GM23338 (cell line): ENCODE measurements around the gene THRB. TPM values are rescaled to one million over a fixed set of nuclear protein-coding genes. Genes with fewer than 3 reads are reported as not detected.
"Not testable (repeated sequence)": the region's sequence is repeated elsewhere in the genome, so short reads cannot be mapped to it uniquely, and the experiment has no call there.

Experiments used
- ATAC-seq: fragments of 200-7000 bp; cut with Tn5 transposase; 3 replicates; pipeline ENCODE4 v1.9.1; 2020
- DNase-seq: peaks from one replicate; pipeline ENCODE4 v3.0.0-alpha.2; 2015; ENCODE audit warnings: low spot score
- H2AFZ ChIP-seq: fragments of 200-600 bp; sonication (generic); 2 replicates; pipeline ENCODE4 v1.8.0; 2016; ENCODE audit warnings: antibody characterized with exemption, mild to moderate bottlenecking, moderate library complexity
- H3F3A ChIP-seq: fragments of 200-600 bp; sonication (generic); replicated peaks from 2 replicates; pipeline ENCODE4 v1.8.0; 2017; ENCODE audit warnings: antibody characterized with exemption, mixed run types, low read depth
- H3K27ac ChIP-seq: fragments of 200-600 bp; sonication (generic); 2 replicates; pipeline ENCODE4 v1.6.1; 2016; ENCODE audit warnings: low read depth
- H3K27me3 ChIP-seq: fragments of 200-600 bp; sonication (generic); 2 replicates; pipeline ENCODE4 v1.8.0; 2016; ENCODE audit warnings: mild to moderate bottlenecking, mixed run types, moderate library complexity; ENCODE audit not compliant: insufficient read depth
- H3K36me3 ChIP-seq: fragments of 200-600 bp; sonication (generic); 2 replicates; pipeline ENCODE4 v1.8.0; 2016; ENCODE audit warnings: mild to moderate bottlenecking; ENCODE audit not compliant: insufficient read depth
- H3K4me1 ChIP-seq: fragments of 200-600 bp; sonication (generic); 2 replicates; pipeline ENCODE4 v1.8.0; 2016; ENCODE audit warnings: mild to moderate bottlenecking, moderate library complexity; ENCODE audit not compliant: insufficient read depth
- H3K4me2 ChIP-seq: fragments of 200-600 bp; sonication (generic); 2 replicates; pipeline ENCODE4 v1.7.1; 2017; ENCODE audit warnings: mixed run types
- H3K4me3 ChIP-seq: fragments of 200-600 bp; sonication (generic); 2 replicates; pipeline ENCODE4 v1.6.1; 2016; ENCODE audit warnings: mixed run types
- H3K79me2 ChIP-seq: fragments of 200-600 bp; sonication (generic); replicated peaks from 2 replicates; pipeline ENCODE4 v1.8.0; 2017; ENCODE audit warnings: mild to moderate bottlenecking; ENCODE audit not compliant: insufficient read depth
- H3K9me2 ChIP-seq: fragments of 200-600 bp; sonication (generic); 2 replicates; pipeline ENCODE4 v1.8.0; 2017; ENCODE audit not compliant: insufficient read depth
- H4K20me1 ChIP-seq: fragments of 200-600 bp; sonication (generic); replicated peaks from 2 replicates; pipeline ENCODE4 v1.8.0; 2017; ENCODE audit warnings: mild to moderate bottlenecking; ENCODE audit not compliant: insufficient read depth
- H3K27ac Mint-ChIP-seq: 2 replicates; pipeline ENCODE4 v1.8.0; 2020; ENCODE audit warnings: inconsistent platforms, mild to moderate bottlenecking, moderate library complexity, mixed read lengths
- H3K27me3 Mint-ChIP-seq: 3 replicates; pipeline ENCODE4 v1.8.0; 2022; ENCODE audit warnings: low read depth, mild to moderate bottlenecking, moderate library complexity, mixed read lengths, inconsistent platforms; ENCODE audit not compliant: insufficient read depth, poor library complexity
- H3K36me3 Mint-ChIP-seq: 3 replicates; pipeline ENCODE4 v1.8.0; 2021; ENCODE audit warnings: low read depth, mild to moderate bottlenecking, inconsistent platforms, moderate library complexity, mixed read lengths
- H3K4me1 Mint-ChIP-seq: 3 replicates; pipeline ENCODE4 v1.8.0; 2020; ENCODE audit warnings: mild to moderate bottlenecking, inconsistent platforms, mixed read lengths
- H3K4me3 Mint-ChIP-seq: 3 replicates; pipeline ENCODE4 v1.8.0; 2021; ENCODE audit warnings: moderate library complexity, mild to moderate bottlenecking, inconsistent platforms, mixed read lengths
- H3K9me3 Mint-ChIP-seq: 3 replicates; pipeline ENCODE4 v1.8.0; 2020; ENCODE audit warnings: moderate library complexity, mild to moderate bottlenecking, inconsistent platforms, mixed read lengths
- JUNB ChIP-seq: IDR thresholded peaks from one replicate; pipeline ENCODE4 v1.6.1; 2016; ENCODE audit warnings: antibody characterized with exemption; ENCODE audit not compliant: unreplicated experiment
- NANOG ChIP-seq: IDR thresholded peaks from 2 replicates; pipeline ENCODE4 v1.6.1; 2016; ENCODE audit warnings: antibody characterized with exemption, borderline replicate concordance
- POLR2AphosphoS5 ChIP-seq: IDR thresholded peaks from 2 replicates; pipeline ENCODE4 v1.6.1; 2016; ENCODE audit warnings: antibody characterized with exemption, low read depth
- STAT1 ChIP-seq: IDR thresholded peaks from one replicate; pipeline ENCODE4 v1.6.1; 2016; ENCODE audit warnings: antibody characterized with exemption; ENCODE audit not compliant: unreplicated experiment
- polyA plus RNA-seq: library from polyadenylated mRNA; unstranded; fragments of >200 nt; fragmentation: Nextera tagmentation; extraction: Ambion mirVana; gene quantifications from 2 replicates; pipeline ENCODE4 v1.2.1, GENCODE V29; 2016
- total RNA-seq: library from RNA; depleted of rRNA; stranded (reverse); fragments of >200 nt; shearing (Covaris generic); gene quantifications from 2 replicates; pipeline ENCODE4 v1.2.3, GENCODE V29; 2014
- TF ChIP-seq, protein P1 (sequence below): fragments of 250-450 bp; sonication (Bioruptor Pico); IDR thresholded peaks from 2 replicates; pipeline ENCODE4 v1.5.0; 2020; ENCODE audit warnings: mild to moderate bottlenecking, moderate library complexity
- TF ChIP-seq, protein P2 (sequence below), 2 experiments: fragments of 200-600 bp in 1 of 2; sonication (generic) in 1 of 2; conservative IDR thresholded peaks; 2 replicates each; pipeline versions ENCODE4 v1.5.1 to v1.6.1; 2016 to 2017; ENCODE audit warnings: antibody characterized with exemption in 2 of 2, low read depth in 2 of 2, mild to moderate bottlenecking in 2 of 2, moderate library complexity in 1 of 2

THRB gene
- total and polyA plus RNA-seq, 2 experiments from 2014 or later, result 1.7 to 3.2 TPM

DNA sequence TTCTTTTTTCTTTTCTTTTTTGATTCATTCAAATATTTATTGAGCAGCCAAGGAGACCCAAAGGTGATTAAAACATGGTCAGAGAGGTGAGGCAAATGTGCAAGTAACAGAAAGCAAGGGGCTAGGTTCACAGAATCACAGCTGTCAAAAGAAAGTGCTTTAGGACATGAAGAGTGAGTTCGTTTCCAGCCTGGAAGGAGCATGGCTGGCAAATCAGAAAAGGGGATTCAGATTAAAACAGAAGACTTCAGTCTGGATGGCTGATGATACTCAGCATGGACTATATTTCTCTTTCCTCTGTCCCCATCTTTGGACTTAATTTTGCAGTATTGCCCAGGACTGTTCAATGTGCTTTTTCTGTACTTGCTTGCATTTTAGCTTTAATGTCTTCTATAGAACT is 398.4 kb downstream of the THRB start (continued):
- TF ChIP-seq, protein P1, sequence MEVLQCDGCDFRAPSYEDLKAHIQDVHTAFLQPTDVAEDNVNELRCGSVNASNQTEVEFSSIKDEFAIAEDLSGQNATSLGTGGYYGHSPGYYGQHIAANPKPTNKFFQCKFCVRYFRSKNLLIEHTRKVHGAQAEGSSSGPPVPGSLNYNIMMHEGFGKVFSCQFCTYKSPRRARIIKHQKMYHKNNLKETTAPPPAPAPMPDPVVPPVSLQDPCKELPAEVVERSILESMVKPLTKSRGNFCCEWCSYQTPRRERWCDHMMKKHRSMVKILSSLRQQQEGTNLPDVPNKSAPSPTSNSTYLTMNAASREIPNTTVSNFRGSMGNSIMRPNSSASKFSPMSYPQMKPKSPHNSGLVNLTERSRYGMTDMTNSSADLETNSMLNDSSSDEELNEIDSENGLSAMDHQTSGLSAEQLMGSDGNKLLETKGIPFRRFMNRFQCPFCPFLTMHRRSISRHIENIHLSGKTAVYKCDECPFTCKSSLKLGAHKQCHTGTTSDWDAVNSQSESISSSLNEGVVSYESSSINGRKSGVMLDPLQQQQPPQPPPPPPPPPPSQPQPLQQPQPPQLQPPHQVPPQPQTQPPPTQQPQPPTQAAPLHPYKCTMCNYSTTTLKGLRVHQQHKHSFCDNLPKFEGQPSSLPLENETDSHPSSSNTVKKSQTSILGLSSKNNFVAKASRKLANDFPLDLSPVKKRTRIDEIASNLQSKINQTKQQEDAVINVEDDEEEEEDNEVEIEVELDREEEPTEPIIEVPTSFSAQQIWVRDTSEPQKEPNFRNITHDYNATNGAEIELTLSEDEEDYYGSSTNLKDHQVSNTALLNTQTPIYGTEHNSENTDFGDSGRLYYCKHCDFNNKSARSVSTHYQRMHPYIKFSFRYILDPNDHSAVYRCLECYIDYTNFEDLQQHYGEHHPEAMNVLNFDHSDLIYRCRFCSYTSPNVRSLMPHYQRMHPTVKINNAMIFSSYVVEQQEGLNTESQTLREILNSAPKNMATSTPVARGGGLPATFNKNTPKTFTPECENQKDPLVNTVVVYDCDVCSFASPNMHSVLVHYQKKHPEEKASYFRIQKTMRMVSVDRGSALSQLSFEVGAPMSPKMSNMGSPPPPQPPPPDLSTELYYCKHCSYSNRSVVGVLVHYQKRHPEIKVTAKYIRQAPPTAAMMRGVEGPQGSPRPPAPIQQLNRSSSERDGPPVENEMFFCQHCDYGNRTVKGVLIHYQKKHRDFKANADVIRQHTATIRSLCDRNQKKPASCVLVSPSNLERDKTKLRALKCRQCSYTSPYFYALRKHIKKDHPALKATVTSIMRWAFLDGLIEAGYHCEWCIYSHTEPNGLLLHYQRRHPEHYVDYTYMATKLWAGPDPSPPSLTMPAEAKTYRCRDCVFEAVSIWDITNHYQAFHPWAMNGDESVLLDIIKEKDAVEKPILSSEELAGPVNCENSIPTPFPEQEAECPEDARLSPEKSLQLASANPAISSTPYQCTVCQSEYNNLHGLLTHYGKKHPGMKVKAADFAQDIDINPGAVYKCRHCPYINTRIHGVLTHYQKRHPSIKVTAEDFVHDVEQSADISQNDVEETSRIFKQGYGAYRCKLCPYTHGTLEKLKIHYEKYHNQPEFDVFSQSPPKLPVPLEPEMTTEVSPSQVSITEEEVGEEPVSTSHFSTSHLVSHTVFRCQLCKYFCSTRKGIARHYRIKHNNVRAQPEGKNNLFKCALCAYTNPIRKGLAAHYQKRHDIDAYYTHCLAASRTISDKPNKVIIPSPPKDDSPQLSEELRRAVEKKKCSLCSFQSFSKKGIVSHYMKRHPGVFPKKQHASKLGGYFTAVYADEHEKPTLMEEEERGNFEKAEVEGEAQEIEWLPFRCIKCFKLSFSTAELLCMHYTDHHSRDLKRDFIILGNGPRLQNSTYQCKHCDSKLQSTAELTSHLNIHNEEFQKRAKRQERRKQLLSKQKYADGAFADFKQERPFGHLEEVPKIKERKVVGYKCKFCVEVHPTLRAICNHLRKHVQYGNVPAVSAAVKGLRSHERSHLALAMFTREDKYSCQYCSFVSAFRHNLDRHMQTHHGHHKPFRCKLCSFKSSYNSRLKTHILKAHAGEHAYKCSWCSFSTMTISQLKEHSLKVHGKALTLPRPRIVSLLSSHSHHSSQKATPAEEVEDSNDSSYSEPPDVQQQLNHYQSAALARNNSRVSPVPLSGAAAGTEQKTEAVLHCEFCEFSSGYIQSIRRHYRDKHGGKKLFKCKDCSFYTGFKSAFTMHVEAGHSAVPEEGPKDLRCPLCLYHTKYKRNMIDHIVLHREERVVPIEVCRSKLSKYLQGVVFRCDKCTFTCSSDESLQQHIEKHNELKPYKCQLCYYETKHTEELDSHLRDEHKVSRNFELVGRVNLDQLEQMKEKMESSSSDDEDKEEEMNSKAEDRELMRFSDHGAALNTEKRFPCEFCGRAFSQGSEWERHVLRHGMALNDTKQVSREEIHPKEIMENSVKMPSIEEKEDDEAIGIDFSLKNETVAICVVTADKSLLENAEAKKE (CRISPR knock-in tag), result no peak
- no peak for TF ChIP-seq STAT1
- no peak for TF ChIP-seq JUNB
- TF ChIP-seq NANOG, result no peak
- TF ChIP-seq POLR2AphosphoS5, result no peak

DNA sequence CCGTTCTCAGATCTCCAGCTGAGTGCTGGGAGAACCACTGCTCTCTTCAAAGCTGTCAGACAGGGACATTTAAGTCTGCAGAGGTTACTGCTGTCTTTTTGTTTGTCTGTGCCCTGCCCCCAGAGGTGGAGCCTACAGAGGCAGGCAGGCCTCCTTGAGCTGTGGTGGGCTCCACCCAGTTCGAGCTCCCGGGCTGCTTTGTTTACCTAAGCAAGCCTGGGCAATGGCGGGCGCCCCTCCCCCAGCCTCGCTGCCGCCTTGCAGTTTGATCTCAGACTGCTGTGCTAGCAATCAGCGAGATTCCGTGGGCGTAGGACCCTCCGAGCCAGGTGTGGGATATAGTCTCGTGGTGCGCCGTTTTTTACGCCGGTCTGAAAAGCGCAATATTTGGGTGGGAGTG is 399.8 kb downstream of the THRB start:
- H3K9me2 ChIP-seq, ATAC-seq, H3K79me2 ChIP-seq, H3K36me3 Mint-ChIP-seq, H3K27ac Mint-ChIP-seq, DNase-seq, H4K20me1 ChIP-seq, H3K36me3 ChIP-seq, H3K4me3 ChIP-seq, H3K27me3 ChIP-seq, H2AFZ ChIP-seq, H3K27ac ChIP-seq, H3K27me3 Mint-ChIP-seq, H3F3A ChIP-seq, H3K4me1 ChIP-seq, H3K4me1 Mint-ChIP-seq, H3K4me3 Mint-ChIP-seq: not testable (repeated sequence)
- peaks cover 10% of the 10 kb centered on the region; the same call in 2 of the 3 replicates for H3K9me3 Mint-ChIP-seq
- H3K4me2 ChIP-seq, result 0 out of 2 replicates have a peak overlapping the region, but pooled peaks have one; percentile 51

DNA sequence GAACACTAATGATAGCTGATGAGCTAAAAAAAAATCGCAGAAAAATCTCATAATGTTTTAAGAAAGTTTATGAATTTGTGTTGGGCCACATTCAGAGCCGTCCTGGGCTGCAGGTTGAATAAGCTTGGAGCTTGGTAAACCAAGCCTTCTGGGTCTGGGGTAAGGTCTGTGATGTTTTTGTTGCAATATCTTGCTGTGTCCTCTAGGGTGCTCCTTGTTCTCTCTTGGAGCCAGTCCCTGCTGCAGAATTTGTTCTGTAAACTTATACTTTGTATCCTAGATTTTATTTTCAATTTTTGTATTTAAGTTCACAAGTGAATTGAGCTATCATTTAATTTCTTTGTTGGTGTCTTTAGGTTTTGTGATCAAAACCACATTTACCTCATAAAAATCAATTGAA is 405.9 kb downstream of the THRB start:
- peak; percentile 93 for ATAC-seq
- Histone ChIP-seq H3K4me1 (no peaks in the 10 kb centered on the region), H3K36me3 (no peaks in the 10 kb centered on the region), H3F3A (no peaks in the 10 kb centered on the region), H4K20me1 (no peaks in the 10 kb centered on the region), H3K4me3 (no peak overlapping the region), H3K27me3 (no peaks in the 10 kb centered on the region), H2AFZ (no peak overlapping the region), H3K27ac (no peak overlapping the region), H3K79me2 (no peaks in the 10 kb centered on the region), H3K9me2 (0 out of 2 replicates have a peak, but pooled peaks cover 5% of the 10 kb centered on the region), H3K4me2 (no peak overlapping the region)
- Mint-ChIP-seq H3K4me1 (no peaks in the 10 kb centered on the region), H3K4me3 (no peak overlapping the region), H3K36me3 (peaks cover 3% of the 10 kb centered on the region; the same call in 1 of the 3 replicates), H3K27me3 (no peaks in the 10 kb centered on the region), H3K27ac (no peak overlapping the region), H3K9me3 (peaks cover 3% of the 10 kb centered on the region; the same call in 2 of the 3 replicates)
- peak; percentile 63 for DNase-seq
- TF ChIP-seq, protein P2, sequence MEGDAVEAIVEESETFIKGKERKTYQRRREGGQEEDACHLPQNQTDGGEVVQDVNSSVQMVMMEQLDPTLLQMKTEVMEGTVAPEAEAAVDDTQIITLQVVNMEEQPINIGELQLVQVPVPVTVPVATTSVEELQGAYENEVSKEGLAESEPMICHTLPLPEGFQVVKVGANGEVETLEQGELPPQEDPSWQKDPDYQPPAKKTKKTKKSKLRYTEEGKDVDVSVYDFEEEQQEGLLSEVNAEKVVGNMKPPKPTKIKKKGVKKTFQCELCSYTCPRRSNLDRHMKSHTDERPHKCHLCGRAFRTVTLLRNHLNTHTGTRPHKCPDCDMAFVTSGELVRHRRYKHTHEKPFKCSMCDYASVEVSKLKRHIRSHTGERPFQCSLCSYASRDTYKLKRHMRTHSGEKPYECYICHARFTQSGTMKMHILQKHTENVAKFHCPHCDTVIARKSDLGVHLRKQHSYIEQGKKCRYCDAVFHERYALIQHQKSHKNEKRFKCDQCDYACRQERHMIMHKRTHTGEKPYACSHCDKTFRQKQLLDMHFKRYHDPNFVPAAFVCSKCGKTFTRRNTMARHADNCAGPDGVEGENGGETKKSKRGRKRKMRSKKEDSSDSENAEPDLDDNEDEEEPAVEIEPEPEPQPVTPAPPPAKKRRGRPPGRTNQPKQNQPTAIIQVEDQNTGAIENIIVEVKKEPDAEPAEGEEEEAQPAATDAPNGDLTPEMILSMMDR (conservative IDR thresholded peaks at IDR 0.05; ENCODE audit: low read depth in 2 of 2), result peak; percentile 62 to 66
